ENCODE results near the gene NRG4.
"Not testable (repeated sequence)": the region's sequence is repeated elsewhere in the genome, so short reads cannot be mapped to it uniquely, and the experiment has no call there.

NRG4 gene

GRCh38 chr15:76011627-76012551, at the start of gene NRG4:
NRG4 (minus strand) TSS chr15:76012424; CDS start chr15:76011230, 1,194 bp downstream.
- no peak for DNase-seq

- no peak for DNase-seq
Observed at GRCh38 chr15:76061700-76062099, 49.5 kb upstream of the NRG4 start.

- DNase-seq = peak in 9 of 58 donors; percentile 14 to 59 (median 35)
Observed at GRCh38 chr15:76060118-76060989, 48.1 kb upstream of the NRG4 start.

- DNase-seq = peak in 33 of 58 donors; percentile 9 to 73 (median 43)
Observed at GRCh38 chr15:76059320-76060117, 47.3 kb upstream of the NRG4 start, which contains the start of gene TMEM266. TMEM266 (plus strand) TSS chr15:76059985; CDS start chr15:76134264, 74,279 bp downstream.

GRCh38 chr15:76058714-76059319, 46.6 kb upstream of the NRG4 start:
- peak in 35 of 58 donors; percentile 2 to 48 (median 20) for DNase-seq

GRCh38 chr15:76057332-76058000, 45.2 kb upstream of the NRG4 start:
- DNase-seq = peak in 9 of 58 donors; percentile 1 to 38 (median 6)

- DNase-seq = no peak
Observed at GRCh38 chr15:76056931-76057330, 44.7 kb upstream of the NRG4 start.

- DNase-seq = not testable (repeated sequence)
Observed at GRCh38 chr15:76054201-76054600, 42.0 kb upstream of the NRG4 start.

- DNase-seq = no peak
Observed at GRCh38 chr15:76038512-76038911, 26.3 kb upstream of the NRG4 start.

- DNase-seq = no peak
Observed at GRCh38 chr15:76035593-76035992, 23.4 kb upstream of the NRG4 start.

- DNase-seq = no peak
Observed at GRCh38 chr15:76034111-76034510, 21.9 kb upstream of the NRG4 start.

GRCh38 chr15:76033438-76033837, 21.2 kb upstream of the NRG4 start:
- DNase-seq = no peak

- DNase-seq = no peak
Observed at GRCh38 chr15:76032046-76032445, 19.8 kb upstream of the NRG4 start.

GRCh38 chr15:76024021-76024768, 12.0 kb upstream of the NRG4 start:
- DNase-seq = no peak

GRCh38 chr15:76013470-76013869, 1.2 kb upstream of the NRG4 start:
- DNase-seq = not testable (repeated sequence)

- no peak for DNase-seq
Observed at GRCh38 chr15:76010613-76011012, 1.6 kb downstream of the NRG4 start.

- no peak for DNase-seq
Observed at GRCh38 chr15:76006136-76006778, 6.0 kb downstream of the NRG4 start.

- DNase-seq = no peak
Observed at GRCh38 chr15:76003364-76003763, 8.9 kb downstream of the NRG4 start.

- no peak for DNase-seq
Observed at GRCh38 chr15:75995611-75996010, 16.6 kb downstream of the NRG4 start.

Measured in anterior cingulate cortex (tissue), 58 donors.